Activated CD8-positive, alpha-beta T cell treated with anti-CD3 and anti-CD28 coated beads for 36 hours (primary cell): ENCODE data around the gene HMCN2. TPM values are rescaled to one million over a fixed set of nuclear protein-coding genes. Genes with fewer than 3 reads are reported as not detected.

ENCODE experiments used
- ATAC-seq: fragments of 200-7000 bp; cut with Tn5 transposase; one replicate; pipeline ENCODE4 v1.10.0; 2021; ENCODE audit warnings: mild to moderate bottlenecking, moderate library complexity
- CTCF ChIA-PET: fragments of 350-600 bp; sonication (Branson Sonifier 250); formaldehyde crosslinking; loops from one replicate; lab custom pipeline; 2021; ENCODE audit warnings: antibody characterized with exemption; lab: Charles Lee
- POLR2A ChIA-PET: fragments of 350-600 bp; sonication (Branson Sonifier 250); formaldehyde crosslinking; loops from one replicate; lab custom pipeline; 2021; ENCODE audit warnings: antibody characterized with exemption; lab: Charles Lee
- DNase-seq: peaks from one replicate; pipeline ENCODE4 v3.0.0-alpha.2; 2020
- H3K27ac Mint-ChIP-seq: one replicate; pipeline ENCODE4 v1.8.0; 2021; ENCODE audit warnings: mild to moderate bottlenecking, mixed read lengths
- H3K27me3 Mint-ChIP-seq: one replicate; pipeline ENCODE4 v1.8.0; 2021; ENCODE audit warnings: mixed read lengths
- H3K36me3 Mint-ChIP-seq: one replicate; pipeline ENCODE4 v1.8.0; 2021; ENCODE audit warnings: low read depth, mixed read lengths
- H3K4me1 Mint-ChIP-seq: one replicate; pipeline ENCODE4 v1.8.0; 2021; ENCODE audit warnings: low read depth, mixed read lengths
- H3K4me3 Mint-ChIP-seq: one replicate; pipeline ENCODE4 v1.8.0; 2021; ENCODE audit warnings: mild to moderate bottlenecking, moderate library complexity, mixed read lengths
- H3K9me3 Mint-ChIP-seq: one replicate; pipeline ENCODE4 v1.8.0; 2021; ENCODE audit warnings: mixed read lengths
- intact Hi-C: fragments of 100-400 bp; cut with micrococcal nuclease; formaldehyde crosslinking; loops from one replicate; pipeline ENCODE4 v1.10.0; 2022
- total RNA-seq, 2 experiments: library from RNA; stranded (reverse); gene quantifications; one replicate each; pipeline ENCODE4 v1.2.3, GENCODE V29; 2021
- TF ChIP-seq, protein P1 (sequence below): fragments of 200-600 bp; IDR thresholded peaks from one replicate; pipeline ENCODE4 v1.8.0; 2022; ENCODE audit warnings: antibody characterized with exemption, mild to moderate bottlenecking

Gene HMCN2
- total RNA-seq, 2 experiments from 2014 or later = not detected

DNA sequence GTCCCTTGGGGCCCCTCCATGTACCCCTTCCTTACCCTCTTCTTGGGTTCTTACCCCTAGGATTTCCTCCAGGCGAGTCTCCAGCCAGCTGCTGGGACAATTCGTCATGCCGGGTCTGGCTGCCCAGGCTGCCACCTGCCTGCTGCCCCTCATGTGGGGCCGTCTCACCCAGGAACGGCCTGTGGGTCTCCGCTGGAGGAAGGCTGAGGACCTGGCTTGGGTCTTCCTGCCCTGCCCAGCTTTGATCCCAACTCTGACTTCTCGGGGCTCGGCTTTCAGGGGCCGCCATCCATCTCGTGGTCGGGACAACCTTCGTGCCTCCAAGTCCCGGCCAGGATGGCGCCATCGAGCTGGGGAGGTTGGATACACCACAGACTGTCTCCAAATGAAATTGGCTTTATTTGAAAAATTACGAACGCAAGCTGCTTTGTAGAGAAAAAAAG is 38.1 kb downstream of the HMCN2 start:
- CTCF ChIA-PET = no interaction called here
- no peak overlapping the region for H3K27ac Mint-ChIP-seq
- H3K4me3 Mint-ChIP-seq = no peak overlapping the region
- TF ChIP-seq, protein P1, sequence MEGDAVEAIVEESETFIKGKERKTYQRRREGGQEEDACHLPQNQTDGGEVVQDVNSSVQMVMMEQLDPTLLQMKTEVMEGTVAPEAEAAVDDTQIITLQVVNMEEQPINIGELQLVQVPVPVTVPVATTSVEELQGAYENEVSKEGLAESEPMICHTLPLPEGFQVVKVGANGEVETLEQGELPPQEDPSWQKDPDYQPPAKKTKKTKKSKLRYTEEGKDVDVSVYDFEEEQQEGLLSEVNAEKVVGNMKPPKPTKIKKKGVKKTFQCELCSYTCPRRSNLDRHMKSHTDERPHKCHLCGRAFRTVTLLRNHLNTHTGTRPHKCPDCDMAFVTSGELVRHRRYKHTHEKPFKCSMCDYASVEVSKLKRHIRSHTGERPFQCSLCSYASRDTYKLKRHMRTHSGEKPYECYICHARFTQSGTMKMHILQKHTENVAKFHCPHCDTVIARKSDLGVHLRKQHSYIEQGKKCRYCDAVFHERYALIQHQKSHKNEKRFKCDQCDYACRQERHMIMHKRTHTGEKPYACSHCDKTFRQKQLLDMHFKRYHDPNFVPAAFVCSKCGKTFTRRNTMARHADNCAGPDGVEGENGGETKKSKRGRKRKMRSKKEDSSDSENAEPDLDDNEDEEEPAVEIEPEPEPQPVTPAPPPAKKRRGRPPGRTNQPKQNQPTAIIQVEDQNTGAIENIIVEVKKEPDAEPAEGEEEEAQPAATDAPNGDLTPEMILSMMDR = no peak
- DNase-seq (no peak), ATAC-seq (no peak)
- H3K4me1 Mint-ChIP-seq = no peaks in the 10 kb centered on the region
- POLR2A ChIA-PET = interaction anchor here (0.6 kb wide), 1 partner anchor 39 kb away, joined by 3 read pairs; no protein-coding TSS in a partner anchor
- no peaks in the 10 kb centered on the region for H3K27me3 Mint-ChIP-seq
- intact Hi-C loops = no loop called here
- H3K36me3 Mint-ChIP-seq = no peaks in the 10 kb centered on the region
- no peaks in the 10 kb centered on the region for H3K9me3 Mint-ChIP-seq

DNA sequence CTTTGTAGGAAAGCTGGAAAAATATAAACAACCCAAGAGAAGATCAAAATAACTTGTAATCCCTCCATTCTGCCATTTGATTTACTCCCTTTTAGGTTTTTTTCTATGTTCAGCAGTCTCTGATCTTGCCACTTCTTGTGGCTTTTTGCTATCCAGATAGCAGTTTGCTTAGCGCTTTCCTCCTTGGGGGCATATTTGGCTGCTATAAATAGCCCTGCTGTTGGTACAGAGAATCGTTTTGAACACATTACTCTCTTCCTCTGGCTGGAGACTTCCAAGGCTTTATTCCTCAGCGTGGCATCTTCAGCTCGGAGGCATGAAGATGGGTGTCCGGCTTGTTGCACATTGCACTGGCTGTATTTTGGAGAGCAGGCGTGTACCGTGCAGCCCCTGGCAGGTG is 38.6 kb downstream of the HMCN2 start:
- Mint-ChIP-seq H3K27ac (no peak overlapping the region), H3K4me3 (no peak overlapping the region), H3K4me1 (no peaks in the 10 kb centered on the region), H3K9me3 (no peaks in the 10 kb centered on the region), H3K27me3 (no peaks in the 10 kb centered on the region), H3K36me3 (no peaks in the 10 kb centered on the region)
- intact Hi-C loops = no loop called here
- POLR2A ChIA-PET = interaction anchor here (0.6 kb wide), 1 partner anchor 39 kb away, joined by 3 read pairs; no protein-coding TSS in a partner anchor
- CTCF ChIA-PET = no interaction called here
- TF ChIP-seq, protein P1 = no peak
- ATAC-seq (no peak), DNase-seq (no peak)

DNA sequence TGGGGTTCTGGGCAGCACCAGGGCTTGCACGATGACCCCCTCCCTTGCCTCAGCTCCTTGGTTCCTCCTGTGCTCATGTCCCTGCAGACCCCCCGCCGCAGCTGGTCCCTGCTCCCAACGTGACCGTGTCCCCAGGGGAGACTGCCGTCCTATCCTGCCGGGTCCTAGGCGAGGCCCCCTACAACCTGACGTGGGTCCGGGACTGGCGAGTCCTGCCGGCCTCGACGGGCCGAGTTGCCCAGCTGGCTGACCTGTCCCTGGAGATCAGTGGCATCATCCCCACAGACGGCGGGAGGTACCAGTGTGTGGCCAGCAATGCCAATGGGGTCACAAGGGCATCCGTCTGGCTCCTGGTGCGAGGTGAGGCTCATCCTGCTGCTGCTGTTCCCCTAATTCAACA is 39.1 kb downstream of the HMCN2 start:
- Mint-ChIP-seq H3K27me3 (no peaks in the 10 kb centered on the region), H3K27ac (no peak overlapping the region), H3K9me3 (no peaks in the 10 kb centered on the region), H3K4me1 (no peaks in the 10 kb centered on the region), H3K4me3 (no peak overlapping the region), H3K36me3 (no peaks in the 10 kb centered on the region)
- TF ChIP-seq, protein P1 = no peak
- ChIA-PET CTCF (no interaction called here), POLR2A (interaction anchor here (0.5 kb wide), 1 partner anchor 24 kb away, joined by 3 read pairs; no protein-coding TSS in a partner anchor)
- no peak for ATAC-seq
- intact Hi-C loops = no loop called here
- no peak for DNase-seq

DNA sequence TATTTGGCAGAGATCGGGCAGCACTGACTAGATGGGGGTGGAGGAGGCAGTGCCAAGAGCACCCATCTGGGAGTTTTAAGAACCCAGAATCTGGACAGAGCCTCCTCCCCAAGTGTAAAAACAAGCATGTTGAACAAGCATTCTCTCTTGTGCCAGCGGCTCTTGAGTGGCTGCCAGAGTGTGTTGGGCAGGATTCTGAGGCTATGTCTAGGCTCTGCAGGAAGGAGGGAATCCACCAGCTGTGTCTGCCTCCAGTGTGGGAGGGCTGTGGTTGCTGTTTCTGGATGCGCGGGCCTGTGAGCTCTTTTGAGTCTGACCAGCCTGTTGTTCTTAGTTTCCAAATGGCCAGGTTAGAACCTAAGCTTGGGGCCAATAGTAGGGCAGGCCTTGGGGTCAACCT is 39.8 kb downstream of the HMCN2 start:
- H3K36me3 Mint-ChIP-seq = no peaks in the 10 kb centered on the region

More for the DNA sequence above, 39.8 kb downstream of the HMCN2 start:
- Mint-ChIP-seq H3K27ac (no peak overlapping the region), H3K27me3 (no peaks in the 10 kb centered on the region), H3K4me3 (no peak overlapping the region), H3K9me3 (peaks cover 2% of the 10 kb centered on the region), H3K4me1 (no peaks in the 10 kb centered on the region)
- ChIA-PET CTCF (no interaction called here), POLR2A (interaction anchor here (0.5 to 0.7 kb wide), 2 partner anchors 23 to 35 kb away, joined by 3 read pairs; no protein-coding TSS in a partner anchor)
- no peak for DNase-seq
- no peak for ATAC-seq
- intact Hi-C loops = no loop called here
- TF ChIP-seq, protein P1 = no peak
